ENCODE measurements around the gene MICB. TPM values are rescaled to one million over a fixed set of nuclear protein-coding genes. Genes with fewer than 3 reads are reported as not detected.
A peak's percentile ranks its signal among the peaks of the same experiment; 100 is the strongest.
"Not testable (repeated sequence)": the region's sequence is repeated elsewhere in the genome, so short reads cannot be mapped to it uniquely, and the experiment has no call there.

MICB gene
- total RNA-seq, result 1.3 TPM
- long read RNA-seq, partial matches to known transcripts, result 1 of 1 reads
- long read RNA-seq, other reads (novel, unspliced or antisense), result 0 of 1 reads

DNA sequence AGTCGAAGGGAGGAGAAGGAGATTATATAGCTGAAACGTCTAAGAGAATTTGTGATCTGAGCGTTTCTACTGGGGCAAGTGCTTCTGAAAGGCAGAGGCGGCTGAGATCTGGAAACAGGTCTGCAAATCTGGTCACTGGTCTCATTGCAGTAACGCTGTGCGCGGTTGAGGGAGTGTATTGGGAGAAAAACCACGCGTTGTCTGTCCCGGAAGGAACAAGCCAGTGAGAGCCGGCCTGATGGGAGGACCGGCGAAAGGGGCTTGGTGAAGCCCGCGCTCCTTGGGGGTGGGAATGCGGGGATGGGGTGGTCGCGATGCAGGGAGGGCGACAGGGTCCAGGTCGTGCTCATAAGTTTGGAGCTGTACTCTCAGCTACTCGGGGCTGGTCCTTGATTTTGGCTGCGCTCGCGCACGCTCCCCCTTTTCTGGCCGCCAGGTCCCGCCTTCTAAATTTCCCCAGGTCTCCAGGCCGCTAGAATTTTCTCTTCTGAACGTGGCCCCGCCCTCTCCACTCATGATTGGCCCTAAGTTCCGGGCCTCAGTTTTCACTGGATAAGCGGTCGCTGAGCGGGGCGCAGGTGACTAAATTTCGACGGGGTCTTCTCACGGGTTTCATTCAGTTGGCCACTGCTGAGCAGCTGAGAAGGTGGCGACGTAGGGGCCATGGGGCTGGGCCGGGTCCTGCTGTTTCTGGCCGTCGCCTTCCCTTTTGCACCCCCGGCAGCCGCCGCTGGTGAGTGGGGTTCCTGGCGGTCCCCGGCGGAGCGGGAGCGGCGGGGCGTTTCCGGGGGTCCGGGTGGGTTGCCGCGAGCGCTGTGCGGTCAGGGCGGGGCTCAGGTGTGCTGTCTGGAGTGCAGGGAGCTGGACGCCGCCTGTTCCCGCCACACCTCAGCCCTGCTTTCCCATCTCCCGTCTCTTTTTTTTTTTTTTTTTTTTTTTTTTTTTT, at the start of gene MICB:
TSS of gene MICB (plus strand) at position 615 of the 946 bp plus-strand sequence. CDS start at position 664, 49 bp downstream.
- intact Hi-C loops (cut with DNase I), result no loop called here
- DNase-seq (peak; percentile 83), ATAC-seq (ENCODE audit: poor library complexity) (peak; percentile 76)

DNA sequence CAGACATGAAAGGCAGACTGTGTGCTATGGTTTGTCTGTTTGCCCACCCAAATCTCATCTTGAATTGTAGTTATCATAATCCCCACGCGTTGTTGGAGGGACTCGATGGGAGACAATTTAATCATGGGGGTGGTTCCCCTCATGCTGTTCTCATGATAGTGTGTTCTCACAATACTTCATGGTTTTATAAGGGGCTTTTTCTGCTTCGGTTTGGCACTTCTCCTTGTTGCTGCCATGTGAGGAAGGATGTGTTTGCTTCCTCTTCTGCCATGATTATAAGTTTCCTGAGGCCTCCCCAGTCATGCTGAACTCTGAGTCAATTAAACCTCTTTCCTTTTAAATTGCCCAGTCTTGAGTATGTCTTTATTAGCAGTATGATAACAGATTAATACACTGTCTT, 47.2 kb upstream of the MICB start:
- DNase-seq, result no peak
- ATAC-seq (ENCODE audit: poor library complexity), result no peak
- intact Hi-C loops (cut with DNase I), result no loop called here

DNA sequence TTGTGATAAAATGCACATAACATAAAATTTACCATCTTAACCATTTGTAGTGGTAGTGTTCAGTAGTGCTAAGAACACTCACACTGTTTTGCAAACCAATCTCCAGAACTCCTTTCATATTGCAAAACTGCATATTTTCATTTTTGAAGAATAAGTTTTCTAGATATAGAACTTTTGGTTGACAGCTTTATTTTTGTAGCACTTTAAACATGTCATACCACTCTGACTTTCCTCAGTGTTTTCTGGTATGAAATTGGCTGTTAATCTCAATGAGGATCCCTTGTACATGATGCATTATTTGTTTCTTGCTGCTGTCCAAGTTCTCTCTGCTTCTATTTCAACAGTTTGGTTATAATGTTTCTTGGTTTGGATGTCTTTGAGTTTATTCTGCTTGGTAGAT, 45.1 kb upstream of the MICB start:
- intact Hi-C loops (cut with DNase I), result no loop called here
- DNase-seq (no peak), ATAC-seq (ENCODE audit: poor library complexity) (no peak)

DNA sequence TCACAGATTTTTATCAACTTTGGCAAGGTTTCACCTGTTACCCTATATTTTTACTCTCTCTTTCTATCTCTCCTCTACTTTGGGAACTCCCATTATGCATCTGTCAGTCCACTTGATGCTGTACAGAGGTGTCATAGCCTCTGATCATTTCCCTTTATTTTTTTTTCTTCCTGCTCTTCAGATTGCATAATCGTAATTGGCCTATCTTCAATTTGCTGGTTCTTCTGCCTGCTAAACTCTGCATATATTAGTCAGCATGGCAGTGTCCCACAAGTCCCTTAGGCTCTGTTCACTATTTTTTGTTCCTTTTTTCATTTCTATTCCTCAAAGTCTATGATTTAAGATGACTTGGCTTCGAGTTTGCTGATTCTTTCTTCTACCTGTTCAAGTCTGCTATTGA, 44.7 kb upstream of the MICB start:
- ATAC-seq (ENCODE audit: poor library complexity), result no peak
- intact Hi-C loops (cut with DNase I), result no loop called here
- no peak for DNase-seq

DNA sequence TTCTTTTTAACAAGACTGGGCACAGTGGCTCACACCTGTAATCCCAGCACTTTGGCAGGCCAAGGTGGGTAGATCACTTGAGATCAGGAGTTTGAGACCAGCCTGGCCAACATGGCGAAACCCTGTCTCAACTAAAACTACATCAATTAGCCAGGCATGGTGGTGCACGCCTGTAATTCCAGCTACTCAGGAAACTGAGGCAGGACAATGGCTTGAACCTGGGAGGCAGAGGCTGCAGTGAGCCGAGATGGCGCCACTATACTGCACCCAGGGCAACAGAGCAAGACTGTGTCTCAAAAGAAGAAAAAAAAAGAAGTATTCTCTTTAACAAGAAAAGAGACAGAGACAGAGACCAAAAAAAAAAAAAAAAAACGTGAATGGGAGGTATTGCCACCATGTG, 38.1 kb upstream of the MICB start:
- intact Hi-C loops (cut with DNase I); ATAC-seq (ENCODE audit: poor library complexity); DNase-seq: not testable (repeated sequence)

DNA sequence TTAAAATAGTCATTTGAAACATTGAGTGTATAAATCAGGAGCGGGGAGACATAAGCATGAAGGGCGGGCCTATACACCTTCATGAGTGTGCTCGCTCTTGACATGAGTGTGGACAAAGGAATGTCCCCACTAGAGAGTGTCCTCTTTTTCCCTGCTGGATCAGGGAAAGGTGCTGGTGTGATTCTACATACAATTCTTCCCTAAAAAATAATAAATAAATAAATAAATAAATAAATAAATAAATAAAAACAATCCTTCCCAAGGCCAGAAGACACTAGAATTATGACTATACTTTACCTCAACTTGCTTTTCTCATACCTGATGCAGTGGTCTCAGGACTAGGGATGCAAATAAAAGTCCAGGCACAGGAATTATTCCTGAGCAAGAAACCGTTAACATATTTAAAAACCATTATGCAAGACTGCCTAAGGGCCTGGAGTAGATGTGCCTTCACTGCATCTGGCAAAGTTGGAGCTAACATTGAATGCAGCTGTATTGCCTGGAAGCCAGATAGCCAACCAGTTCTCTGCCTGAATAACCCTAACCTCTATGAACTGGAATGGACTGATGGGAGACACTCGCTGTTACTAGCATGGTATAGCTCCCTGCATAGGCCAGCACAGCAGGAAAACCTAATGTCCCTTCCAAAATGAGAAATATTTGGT, 37.5 kb upstream of the MICB start:
- DNase-seq (no peak), ATAC-seq (ENCODE audit: poor library complexity) (no peak)
- intact Hi-C loops (cut with DNase I), result no loop called here

DNA sequence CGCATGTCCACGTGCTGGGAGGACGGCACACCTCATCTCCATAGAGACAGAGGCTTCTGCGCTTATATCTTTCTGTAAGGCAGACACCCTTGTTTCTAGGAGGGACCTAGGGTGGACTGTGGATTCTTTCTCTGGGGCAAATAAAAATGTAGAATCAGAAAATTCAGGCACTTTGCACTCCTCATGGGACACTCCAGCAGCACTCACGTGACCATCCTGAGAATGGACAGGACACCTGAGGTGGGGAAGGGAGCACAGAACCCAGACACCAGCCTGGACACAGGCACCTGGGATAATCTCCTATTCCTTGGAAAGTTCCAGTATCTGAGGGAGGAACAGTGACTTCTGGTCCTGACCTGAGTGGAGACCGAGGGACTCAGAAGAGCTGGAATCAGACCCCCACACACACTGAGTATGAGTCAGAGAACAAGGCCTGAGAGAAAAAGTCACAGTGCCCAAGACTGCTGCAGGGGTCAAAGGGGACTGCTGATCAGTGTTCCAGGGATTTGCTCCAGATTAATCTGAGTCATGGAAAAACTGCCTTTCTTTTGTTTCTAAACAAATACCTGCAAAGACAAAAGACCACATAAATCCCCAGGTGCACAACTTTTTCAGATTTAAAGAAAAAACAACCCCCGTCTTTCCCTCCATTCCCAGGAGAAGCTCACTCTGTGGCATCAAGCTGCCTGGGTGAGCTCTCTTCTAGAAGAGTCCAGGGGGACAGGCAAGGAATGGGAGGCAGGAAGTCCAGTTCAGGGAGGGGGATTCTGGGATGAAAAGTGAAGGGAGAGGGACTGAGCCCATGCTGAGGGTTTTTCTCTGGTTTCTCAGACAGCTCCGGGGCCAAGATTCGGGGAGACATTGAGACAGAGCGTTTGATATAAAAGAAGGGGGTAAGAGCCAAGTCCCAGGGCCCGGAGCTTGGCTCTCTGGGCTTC, 35.6 kb upstream of the MICB start:
- ATAC-seq (ENCODE audit: poor library complexity), result no peak
- intact Hi-C loops (cut with DNase I), result no loop called here
- no peak for DNase-seq

DNA sequence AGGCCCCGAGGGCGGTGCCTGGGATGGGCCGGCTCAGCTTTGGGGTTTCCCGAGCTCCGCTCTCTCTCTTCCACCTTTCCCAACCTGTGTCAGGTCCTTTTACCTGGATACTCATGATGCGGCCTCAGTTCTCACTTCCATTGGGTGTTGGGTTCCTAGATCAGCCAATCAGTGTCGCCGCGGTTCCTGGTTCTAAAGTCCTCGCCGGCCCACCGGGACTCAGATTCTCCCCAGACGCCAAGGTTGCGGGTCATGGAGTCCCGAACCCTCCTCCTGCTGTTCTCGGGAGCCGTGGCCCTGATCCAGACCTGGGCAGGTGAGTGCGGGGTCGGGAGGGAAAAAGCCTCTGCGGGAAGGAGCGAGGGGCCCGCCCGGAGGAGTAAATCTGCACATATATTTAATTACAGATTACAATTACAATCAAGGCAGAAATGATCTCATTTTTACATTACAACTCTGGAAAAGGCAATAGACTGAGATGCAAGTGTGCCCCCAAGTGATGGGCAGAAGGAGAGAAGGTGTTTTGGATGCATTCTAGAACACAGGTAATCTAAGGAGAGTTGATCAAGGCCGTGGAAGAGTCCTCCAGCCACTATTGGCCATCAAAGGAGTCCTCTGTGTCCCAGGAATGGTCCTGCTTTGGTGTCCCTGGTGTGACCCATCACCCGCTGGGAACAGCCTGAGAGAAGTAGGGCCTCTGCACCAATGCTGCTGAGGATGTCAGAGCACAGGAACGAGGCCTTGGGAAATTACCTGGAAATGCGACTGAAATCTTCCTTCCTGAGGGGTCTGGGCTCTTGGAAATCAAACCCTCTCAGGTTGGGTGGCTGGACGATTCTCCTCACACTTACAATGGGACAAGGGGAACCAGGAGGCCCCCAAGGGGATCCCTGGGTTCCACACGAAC, 34.7 kb upstream of the MICB start:
- intact Hi-C loops (cut with DNase I), result no loop called here
- DNase-seq (peak; percentile 84), ATAC-seq (ENCODE audit: poor library complexity) (peak; percentile 97)

DNA sequence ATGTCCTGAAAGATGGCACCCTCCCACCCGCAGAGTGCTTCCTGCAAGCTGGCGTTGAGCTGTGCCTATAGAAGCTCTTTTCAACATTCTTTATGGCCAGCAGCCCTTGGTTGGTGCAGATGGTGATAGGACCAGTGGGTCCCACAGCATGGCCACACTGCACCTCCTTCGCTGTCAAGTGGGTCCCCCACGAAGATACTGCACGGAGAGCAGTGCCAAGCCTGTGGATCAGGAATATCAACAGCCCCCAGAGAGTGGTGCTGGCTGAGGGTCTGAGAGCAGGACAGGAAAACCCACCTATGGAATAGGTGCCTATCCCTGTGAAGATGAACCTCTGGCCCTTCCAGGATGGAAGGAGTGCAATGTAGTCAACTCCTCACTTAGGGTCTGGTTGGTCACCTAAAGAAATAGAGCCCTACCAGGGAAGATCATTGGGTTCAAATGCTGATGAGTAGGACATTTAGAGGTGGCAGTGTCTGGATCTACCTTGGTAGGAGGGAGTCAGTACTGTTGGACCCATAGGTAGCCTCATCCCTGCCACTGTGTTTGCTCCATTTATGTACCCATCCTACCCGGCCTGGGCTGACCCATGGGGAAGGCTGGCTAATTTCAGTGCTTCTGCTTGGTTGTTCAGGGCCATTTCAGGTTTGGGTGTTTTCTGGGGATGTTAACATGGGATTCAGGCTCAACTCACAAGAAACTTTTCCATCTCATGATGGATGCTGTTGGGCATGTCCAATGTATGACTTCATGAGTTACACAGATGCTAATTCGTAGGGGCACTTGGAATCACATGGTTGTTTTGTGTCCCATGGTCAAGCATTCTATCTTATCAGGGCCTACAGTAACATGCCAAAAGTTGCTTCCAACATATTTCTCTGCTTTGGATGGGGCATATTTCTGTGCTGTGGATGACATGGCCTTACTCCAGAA, 33.4 kb upstream of the MICB start:
- intact Hi-C loops (cut with DNase I), result no loop called here
- DNase-seq (no peak), ATAC-seq (ENCODE audit: poor library complexity) (no peak)

DNA sequence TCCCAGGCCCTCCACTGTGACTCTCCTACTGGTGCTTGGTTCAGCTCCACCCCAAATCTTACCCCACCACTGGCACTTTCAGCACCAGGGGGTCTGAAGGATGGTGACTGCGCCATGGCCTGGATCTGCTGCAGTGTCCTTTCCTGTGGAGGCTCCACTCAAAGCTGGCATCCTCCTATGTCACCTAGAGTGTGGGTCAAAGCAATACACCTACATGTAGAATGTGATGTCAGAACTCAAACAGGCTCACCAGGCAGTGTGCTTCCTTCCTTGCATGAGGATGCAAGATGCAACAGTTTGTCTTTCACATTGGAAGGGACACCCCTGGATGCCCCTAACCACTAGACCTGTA, 32.8 kb upstream of the MICB start:
- ATAC-seq (ENCODE audit: poor library complexity), result no peak

DNA sequence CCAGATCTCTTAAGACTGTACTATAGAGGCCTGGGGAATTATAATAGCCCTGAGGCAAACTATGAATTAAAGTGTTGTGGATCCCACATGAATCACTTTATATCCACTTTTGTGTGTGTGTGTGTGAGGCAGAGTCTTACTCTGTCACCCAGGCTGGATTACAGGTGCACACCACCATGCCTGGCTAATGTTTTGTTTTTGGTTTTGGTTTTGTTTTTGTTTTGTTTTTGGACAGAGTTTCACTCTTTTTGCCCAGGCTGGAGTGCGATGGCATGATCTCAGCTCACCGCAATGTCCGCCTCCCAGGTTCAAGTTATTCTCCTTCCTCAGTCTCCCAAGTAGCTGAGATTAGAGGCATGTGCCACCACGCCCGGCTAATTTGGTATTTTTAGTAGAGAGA, 32.2 kb upstream of the MICB start:
- DNase-seq (no peak), ATAC-seq (ENCODE audit: poor library complexity) (no peak)
- intact Hi-C loops (cut with DNase I), result no loop called here

More for the DNA sequence above, 32.8 kb upstream of the MICB start:
- DNase-seq, result no peak
- intact Hi-C loops (cut with DNase I), result no loop called here

DNA sequence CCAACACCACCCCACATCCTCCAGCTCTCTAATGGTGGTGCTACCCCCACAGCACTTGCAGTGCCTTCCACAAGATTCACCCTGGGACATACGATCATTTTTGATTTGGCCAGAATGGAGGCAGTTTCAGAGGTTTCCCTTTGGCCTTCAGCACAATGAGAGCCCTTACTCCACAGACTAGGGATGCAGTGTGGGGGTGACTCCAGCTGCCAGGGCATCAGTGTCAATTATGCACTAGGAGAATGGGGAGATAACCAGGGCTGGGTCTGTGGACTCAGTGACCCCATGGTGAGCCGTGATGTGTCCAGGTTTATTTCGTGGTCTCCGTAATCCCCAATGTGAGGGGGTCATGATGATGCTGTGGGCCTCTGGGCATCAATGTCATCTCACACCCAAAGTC, 31.5 kb upstream of the MICB start:
- ATAC-seq (ENCODE audit: poor library complexity) (no peak), DNase-seq (no peak)
- intact Hi-C loops (cut with DNase I), result no loop called here

DNA sequence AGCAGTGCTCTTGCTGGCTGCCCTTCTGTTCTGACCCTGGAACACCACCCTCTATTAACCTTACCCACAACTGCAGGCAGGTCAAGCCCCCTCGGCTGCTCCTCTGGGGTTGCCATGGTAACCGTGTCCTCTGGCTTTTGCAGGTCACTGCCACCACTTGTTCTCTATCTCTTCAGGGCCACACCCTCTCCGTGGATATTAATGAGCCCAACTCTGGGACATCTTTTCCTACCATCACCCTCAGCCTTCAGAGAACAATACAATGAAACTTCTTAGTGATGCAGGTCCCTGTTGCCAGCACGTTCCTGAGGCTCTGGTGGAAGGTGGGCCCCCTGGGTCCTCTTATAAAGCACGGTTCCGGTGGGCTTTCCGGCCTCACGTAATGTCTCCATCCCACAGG, 30.8 kb upstream of the MICB start:
- intact Hi-C loops (cut with DNase I), result no loop called here
- ATAC-seq (ENCODE audit: poor library complexity) (no peak), DNase-seq (no peak)

DNA sequence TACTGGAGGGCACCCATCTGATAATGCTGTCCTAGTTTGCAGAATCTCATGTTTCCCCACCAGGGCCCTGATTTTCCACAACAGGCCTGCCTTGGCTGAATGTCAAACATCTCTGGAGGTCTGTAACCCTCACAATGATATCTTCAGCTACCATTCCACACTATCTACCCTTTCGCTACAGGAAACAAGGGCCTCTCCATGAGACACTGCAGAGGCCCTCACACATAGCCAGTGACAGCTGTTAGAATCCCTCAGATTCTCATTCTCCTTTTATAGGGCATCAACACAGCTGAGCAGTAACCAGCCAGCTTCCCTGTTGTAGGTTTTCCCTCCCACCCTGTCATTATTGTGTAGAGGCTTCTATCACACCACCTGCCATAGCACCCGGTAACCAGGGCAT, 29.6 kb upstream of the MICB start:
- no peak for DNase-seq
- ATAC-seq (ENCODE audit: poor library complexity), result no peak
- intact Hi-C loops (cut with DNase I), result no loop called here

DNA sequence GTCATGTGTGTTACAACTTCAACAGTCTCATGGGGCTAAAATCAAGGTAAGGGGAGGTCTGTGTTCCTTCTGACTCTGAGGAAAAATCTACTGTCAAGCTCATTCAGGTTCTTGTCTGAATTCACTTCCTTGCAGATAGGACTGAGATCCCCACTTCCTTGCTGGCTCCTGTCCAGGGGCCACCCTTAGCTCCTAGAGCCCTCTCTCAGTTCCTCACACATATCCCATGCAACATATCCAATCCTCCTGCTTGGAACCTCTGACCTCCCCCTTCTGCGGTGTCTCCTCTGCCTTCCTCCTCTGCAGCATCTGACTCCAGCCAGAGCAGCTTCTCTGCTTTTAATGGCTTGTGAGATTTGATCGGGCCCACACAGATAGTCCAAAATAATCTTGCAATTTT, 27.1 kb upstream of the MICB start:
- no peak for ATAC-seq (ENCODE audit: poor library complexity)
- DNase-seq, result no peak
- intact Hi-C loops (cut with DNase I), result no loop called here

DNA sequence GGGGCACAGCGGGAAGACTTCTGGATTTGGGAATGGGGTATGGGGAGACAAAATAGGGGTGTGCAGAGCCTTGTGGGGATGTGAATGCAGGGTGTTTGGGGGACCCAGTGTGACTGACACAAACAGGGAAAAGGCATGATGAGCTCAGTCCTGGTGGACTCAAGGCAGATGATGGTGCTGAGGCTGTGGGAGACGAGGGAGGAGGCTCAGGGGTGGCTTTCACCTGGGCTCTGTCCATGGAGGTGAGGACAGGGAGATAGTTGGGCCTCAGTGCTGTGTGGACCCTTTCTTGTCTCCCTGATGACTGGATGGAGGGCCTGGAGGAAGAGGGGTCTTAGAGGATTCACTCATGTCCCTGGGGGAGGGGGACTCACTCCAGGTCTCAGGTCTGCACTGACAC, 26.2 kb upstream of the MICB start:
- intact Hi-C loops (cut with DNase I), result no loop called here
- ATAC-seq (ENCODE audit: poor library complexity) (no peak), DNase-seq (no peak)

DNA sequence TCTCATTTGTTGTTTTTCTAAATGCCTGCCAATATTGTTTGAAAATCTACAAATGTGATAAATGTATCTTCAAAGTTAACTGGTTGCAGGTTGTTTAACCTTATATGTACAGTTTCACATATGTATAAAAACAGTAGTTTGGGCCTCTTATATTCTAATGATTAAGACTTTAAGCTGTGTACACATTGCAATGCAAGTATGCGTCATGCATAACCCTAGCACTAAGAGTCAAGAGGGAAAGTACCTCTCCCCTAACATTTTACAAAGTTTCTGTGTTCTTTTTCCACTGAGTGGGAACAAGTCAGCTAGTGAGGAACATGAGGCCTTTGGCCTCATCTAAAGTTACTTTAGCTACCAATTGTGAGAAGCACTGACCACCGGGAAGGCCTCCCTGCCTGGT, 25.7 kb upstream of the MICB start:
- intact Hi-C loops (cut with DNase I), result no loop called here
- DNase-seq (no peak), ATAC-seq (ENCODE audit: poor library complexity) (no peak)
